NOMO-1 treated with dmso at 0.1 percent for 144 hours (cell line): ENCODE measurements around the gene PRPF38B.
"Not testable (repeated sequence)": the region's sequence is repeated elsewhere in the genome, so short reads cannot be mapped to it uniquely, and the experiment has no call there.

Source experiments
- DNase-seq: peaks from one replicate; lab custom pipeline; 2025; ENCODE audit not compliant: unreplicated experiment; lab: John Stamatoyannopoulos, UW

Gene PRPF38B

GRCh38 chr1:108691942-108692723 is at the start of gene PRPF38B:
Gene PRPF38B (plus strand): TSS chr1:108692310. CDS start chr1:108692592, 282 bp downstream.
- DNase-seq: peak; percentile 92

- peak; percentile 53 for DNase-seq
Observed at GRCh38 chr1:108643492-108644335, 48.4 kb upstream of the PRPF38B start.

GRCh38 chr1:108644984-108645383 is 47.1 kb upstream of the PRPF38B start:
- no peak for DNase-seq

GRCh38 chr1:108645564-108646184 is 46.4 kb upstream of the PRPF38B start:
- DNase-seq: no peak

GRCh38 chr1:108646265-108646647 is 45.9 kb upstream of the PRPF38B start:
- DNase-seq: no peak

- peak; percentile 99 for DNase-seq
Observed at GRCh38 chr1:108646648-108647269, 45.4 kb upstream of the PRPF38B start.

- no peak for DNase-seq
Observed at GRCh38 chr1:108653431-108654105, 38.5 kb upstream of the PRPF38B start.

GRCh38 chr1:108657356-108658080 is 34.6 kb upstream of the PRPF38B start:
- DNase-seq: no peak

GRCh38 chr1:108661030-108661609 is 31.0 kb upstream of the PRPF38B start, which contains the start of gene HENMT1:
Gene HENMT1 (minus strand): TSS chr1:108661093. CDS start chr1:108659884, 1,209 bp downstream.
- peak; percentile 43 for DNase-seq

- no peak for DNase-seq
Observed at GRCh38 chr1:108663074-108663473, 29.0 kb upstream of the PRPF38B start.

- peak; percentile 44 for DNase-seq
Observed at GRCh38 chr1:108664481-108664880, 27.6 kb upstream of the PRPF38B start.

- no peak for DNase-seq
Observed at GRCh38 chr1:108665067-108665466, 27.0 kb upstream of the PRPF38B start.

GRCh38 chr1:108665771-108666170 is 26.3 kb upstream of the PRPF38B start:
- no peak for DNase-seq

- not testable (repeated sequence) for DNase-seq
Observed at GRCh38 chr1:108667422-108667821, 24.7 kb upstream of the PRPF38B start.

GRCh38 chr1:108668777-108669176 is 23.3 kb upstream of the PRPF38B start:
- DNase-seq: no peak

- no peak for DNase-seq
Observed at GRCh38 chr1:108669679-108670078, 22.4 kb upstream of the PRPF38B start.

GRCh38 chr1:108670131-108670773 is 21.9 kb upstream of the PRPF38B start:
- DNase-seq: no peak

GRCh38 chr1:108671143-108671542 is 21.0 kb upstream of the PRPF38B start:
- no peak for DNase-seq

- no peak for DNase-seq
Observed at GRCh38 chr1:108678706-108679105, 13.4 kb upstream of the PRPF38B start.
